Stimulated activated CD4-positive, alpha-beta T cell treated with anti-CD3 and anti-CD28 coated beads, Interleukin-15, amount 100 ng/mL, for 48 hours (primary cell): Measurements from ENCODE around the gene KIF2C.
"Not testable (repeated sequence)": the region's sequence is repeated elsewhere in the genome, so short reads cannot be mapped to it uniquely, and the experiment has no call there.

Experiments used
- DNase-seq, 2 donors: peaks; one replicate each; pipeline ENCODE4 v3.0.0-alpha.2; 2020; ENCODE audit warnings: low read depth in 2 of 2

KIF2C gene

GRCh38 chr1:44775930-44776729, 36.5 kb downstream of the KIF2C start:
- DNase-seq = no peak

- DNase-seq = no peak
Observed at GRCh38 chr1:44776730-44777068, 37.1 kb downstream of the KIF2C start.

- no peak for DNase-seq
Observed at GRCh38 chr1:44777547-44777946, 37.9 kb downstream of the KIF2C start.

DNA sequence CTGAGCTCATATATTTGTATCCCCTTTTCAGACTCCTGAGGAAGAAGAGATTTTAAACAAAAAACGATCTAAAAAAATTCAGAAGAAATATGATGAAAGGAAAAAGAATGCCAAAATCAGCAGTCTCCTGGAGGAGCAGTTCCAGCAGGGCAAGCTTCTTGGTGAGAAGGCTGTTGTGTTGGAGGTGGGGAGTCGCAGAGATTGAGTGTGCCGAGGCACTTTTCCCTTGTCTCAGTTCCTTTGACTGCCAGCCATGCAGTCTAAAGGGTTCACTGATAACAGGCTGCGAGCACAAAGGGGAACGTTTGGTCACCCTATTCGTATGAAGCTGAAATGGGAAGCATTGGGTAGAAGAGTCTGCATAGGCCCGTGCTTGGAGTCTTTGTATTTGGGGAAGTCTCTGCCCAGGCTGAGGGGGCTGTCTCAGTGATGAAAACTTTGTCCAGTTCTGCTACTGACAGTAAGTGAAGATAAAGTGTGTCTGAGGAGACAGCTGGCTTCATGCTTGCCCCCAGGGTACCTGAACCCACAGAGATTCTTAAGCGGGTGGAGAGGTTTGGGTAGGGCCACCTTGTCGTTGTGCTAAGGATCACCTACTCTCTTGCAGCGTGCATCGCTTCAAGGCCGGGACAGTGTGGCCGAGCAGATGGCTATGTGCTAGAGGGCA, 38.5 kb downstream of the KIF2C start:
- no peak for DNase-seq

GRCh38 chr1:44778705-44779576, 39.3 kb downstream of the KIF2C start:
- no peak for DNase-seq

- DNase-seq = no peak
Observed at GRCh38 chr1:44780583-44781121, 41.0 kb downstream of the KIF2C start.

- no peak for DNase-seq
Observed at GRCh38 chr1:44783697-44784093, 44.1 kb downstream of the KIF2C start.

DNA sequence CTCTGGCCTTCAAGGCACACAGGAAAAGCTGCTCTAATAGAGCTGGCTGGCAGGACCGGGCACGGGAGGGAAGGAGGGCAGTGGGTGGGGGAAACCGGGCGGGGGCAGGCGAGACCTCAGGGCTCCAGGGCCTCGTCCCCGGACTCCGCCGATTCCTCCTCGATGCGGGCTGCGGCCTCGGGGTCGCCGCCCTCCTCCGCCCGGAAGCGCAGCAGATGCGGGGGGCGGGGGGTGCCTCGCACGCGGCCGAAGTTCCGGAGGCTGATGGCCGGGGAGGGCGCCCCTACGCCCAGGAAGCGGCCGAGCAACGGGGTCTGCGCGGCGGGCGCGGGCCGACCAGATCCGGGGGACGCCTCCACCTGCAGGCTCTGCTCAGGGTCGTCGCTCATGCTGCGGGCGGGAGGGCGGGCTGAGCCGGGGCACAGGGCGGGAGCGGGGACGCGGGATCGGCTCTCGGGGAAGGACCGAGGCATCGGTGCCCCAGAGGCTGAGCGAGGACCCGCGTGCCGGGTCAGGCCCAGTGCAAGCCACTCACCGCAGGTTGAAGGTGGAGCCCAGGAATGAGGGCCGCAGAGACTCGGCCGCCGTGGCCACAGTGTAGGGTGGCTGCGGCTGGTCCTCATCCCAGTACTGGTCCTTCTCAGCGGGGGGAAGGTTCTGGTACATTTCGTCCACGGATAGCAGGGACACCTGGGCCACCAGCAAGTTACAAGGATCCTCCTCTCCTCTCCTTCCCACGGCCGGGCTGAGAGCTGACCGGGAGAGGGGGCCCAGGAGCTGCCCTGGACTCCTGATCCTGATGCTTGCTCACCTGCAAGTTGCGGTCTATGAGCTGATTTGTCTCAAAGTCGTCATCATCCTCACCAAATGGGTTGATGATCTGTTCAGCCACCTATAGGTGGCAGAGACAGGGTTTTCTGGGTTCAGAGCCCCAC, 44.7 kb downstream of the KIF2C start:
- no peak for DNase-seq

- DNase-seq = no peak
Observed at GRCh38 chr1:44785029-44785380, 45.4 kb downstream of the KIF2C start.

DNA sequence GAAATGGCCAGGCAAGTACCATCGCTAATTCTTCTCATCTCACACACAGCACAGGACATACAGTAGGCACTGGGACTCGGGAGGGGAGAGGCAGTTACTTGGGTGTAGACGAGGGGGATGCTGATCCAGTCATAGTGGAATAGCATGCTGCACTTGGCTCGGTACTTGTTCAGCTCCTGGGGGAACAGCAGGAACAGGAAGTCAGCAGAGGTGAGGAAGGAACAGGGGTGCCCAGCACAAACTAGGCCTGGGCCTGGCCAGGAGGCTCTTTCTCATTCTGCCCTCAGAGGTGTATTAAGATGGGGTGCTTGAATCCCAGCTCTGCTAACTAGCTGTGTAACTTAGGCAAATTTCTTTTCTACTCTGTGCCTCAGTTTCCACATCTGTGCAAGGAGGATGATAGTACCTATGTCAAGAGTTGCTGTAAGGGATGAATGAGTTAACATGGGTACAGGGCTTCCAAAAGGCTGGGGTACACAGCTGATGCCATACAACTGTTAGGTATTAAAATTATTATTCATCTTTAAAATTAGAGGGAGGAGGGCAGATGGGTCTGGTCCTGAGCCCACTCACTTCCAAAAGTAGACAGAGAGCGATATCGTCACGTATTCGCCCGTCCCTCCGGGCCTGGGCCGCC, 46.0 kb downstream of the KIF2C start:
- DNase-seq = no peak

GRCh38 chr1:44786138-44786840, 46.7 kb downstream of the KIF2C start:
- DNase-seq = peak in 1 of 2 donors; percentile 71

- DNase-seq = no peak
Observed at GRCh38 chr1:44786841-44787426, 47.3 kb downstream of the KIF2C start.

- no peak for DNase-seq
Observed at GRCh38 chr1:44787506-44787905, 47.9 kb downstream of the KIF2C start.

- DNase-seq = no peak
Observed at GRCh38 chr1:44788120-44788860, 48.7 kb downstream of the KIF2C start, which contains the start of gene BEST4. BEST4 (minus strand) TSS chr1:44788170; CDS start chr1:44787705, 465 bp downstream.

DNA sequence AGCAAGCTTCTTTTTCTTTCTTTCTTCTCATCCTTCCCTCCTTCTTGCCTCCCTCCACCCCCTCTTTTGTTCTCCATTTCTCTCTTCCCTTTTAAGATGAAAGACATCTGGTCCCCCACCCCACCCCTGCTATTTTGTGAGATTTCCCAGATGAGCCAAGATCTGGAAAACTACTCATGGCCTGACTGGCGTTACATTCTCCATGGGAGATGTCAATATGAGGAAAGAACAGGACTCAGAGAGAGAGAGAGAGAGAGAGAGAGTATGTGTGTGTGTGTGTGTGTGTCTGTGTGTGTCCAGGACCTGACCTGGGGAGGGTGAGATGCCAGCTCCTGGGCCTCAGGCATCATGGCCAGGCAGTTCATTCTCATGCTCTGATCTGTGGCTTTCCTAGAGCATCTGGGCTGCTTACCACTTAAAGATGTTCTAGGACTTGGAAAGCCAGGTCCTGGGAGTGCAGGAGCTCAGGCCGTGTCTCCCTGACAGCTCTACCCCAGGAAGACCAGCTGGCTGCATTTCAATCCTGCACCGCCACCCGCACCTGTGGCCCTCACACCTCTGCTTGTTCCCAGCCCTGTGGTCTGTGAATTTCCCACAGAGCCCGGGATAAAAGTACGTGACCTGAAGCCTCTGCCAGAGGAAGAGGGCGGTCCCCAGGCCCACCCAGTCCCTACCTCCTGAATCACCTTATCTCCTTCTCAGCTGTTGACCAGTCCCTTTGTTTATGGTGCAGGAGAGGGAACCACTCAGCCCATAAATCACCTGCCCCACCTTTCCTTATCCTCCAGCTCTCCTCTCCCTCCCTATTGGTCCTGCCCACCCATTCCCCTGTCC, 51.5 kb downstream of the KIF2C start:
- no peak for DNase-seq

DNA sequence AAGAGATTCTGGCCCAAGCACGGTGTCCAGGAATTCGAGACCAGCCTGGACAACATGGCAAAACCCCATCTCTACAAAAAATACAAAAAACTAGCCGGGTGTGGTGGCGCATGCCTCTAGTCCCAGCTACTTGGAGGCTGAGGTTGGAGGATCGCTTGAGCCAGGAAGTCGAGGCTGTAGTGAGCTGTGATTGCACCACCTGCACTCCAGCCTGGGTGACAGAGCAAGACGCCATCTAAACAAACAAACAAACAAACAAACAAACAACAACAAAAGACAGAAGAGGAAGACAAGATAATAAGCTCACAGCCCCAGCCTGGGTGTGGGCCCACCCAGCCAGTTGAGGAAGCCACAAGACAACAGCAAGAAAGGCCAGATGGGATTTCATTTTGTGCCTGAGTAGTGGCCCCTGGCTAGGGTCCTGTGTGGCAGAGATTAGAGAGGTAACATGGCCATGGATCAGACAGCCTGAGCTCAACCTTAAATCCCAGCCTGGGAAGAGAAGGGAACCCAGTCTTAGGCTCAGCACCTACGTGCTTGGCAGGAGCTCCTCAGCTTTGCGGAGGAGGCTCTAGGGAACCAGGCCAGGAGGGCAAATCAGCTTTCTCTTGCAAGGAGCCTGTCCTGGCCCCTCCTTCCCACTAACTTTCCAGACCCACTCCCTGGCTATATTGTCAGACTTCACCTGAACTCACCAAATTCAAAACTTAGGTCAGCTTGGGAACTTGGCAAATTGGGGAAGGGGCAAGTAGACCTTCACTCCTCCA, 53.3 kb downstream of the KIF2C start:
- DNase-seq = no peak

DNA sequence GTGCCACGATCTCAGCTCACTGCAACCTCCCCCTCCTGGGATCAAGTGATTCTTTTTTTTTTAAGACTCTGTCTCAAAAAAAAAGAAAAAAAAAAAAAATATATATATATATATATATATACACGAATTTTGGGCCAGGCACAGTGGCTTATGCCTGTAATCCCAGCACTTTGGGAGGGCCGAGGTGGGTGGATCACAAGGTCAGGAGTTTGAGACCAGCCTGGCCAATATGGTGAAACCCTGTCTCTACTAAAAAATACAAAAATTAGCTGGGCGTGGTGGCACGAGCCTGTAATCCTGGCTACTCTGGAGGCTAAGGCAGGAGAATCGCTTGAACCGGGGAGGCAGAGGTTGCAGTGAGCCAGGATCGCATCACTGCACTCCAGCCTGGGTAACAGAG, 58.2 kb downstream of the KIF2C start:
- not testable (repeated sequence) for DNase-seq
